K562 (cell line): Measurements from ENCODE around the gene SLC26A2. TPM values are rescaled to one million over a fixed set of nuclear protein-coding genes. Genes with fewer than 3 reads are reported as not detected.

ENCODE experiments used
- ATF1 ChIP-seq, 2 experiments: fragments of 450-650 bp in 1 of 2; IDR thresholded peaks; 2 replicates each; pipeline ENCODE4 v1.6.1; 2016; ENCODE audit warnings: missing compliant biosample characterization in 1 of 2, missing genetic modification characterization in 1 of 2
- ATF3 ChIP-seq, 2 experiments: fragments of 450-650 bp in 1 of 2; sonication (generic) in 1 of 2; formaldehyde crosslinking in 1 of 2; IDR thresholded peaks in 1 of 2; conservative IDR thresholded peaks in 1 of 2; 2 replicates each; pipeline versions ENCODE4 v1.6.1 to v1.8.1; 2016 to 2023; ENCODE audit warnings: mild to moderate bottlenecking in 2 of 2, moderate library complexity in 2 of 2, inconsistent platforms in 1 of 2, missing genetic modification reagents in 1 of 2
- CBFB ChIP-seq: sonication (generic); formaldehyde crosslinking; IDR thresholded peaks from 2 replicates; pipeline ENCODE4 v1.4.0; 2020; ENCODE audit warnings: mild to moderate bottlenecking, missing genetic modification reagents
- DPF2 ChIP-seq: fragments of 450-650 bp; IDR thresholded peaks from 2 replicates; pipeline ENCODE4 v1.6.1; 2016
- FOXJ3 ChIP-seq: sonication (generic); formaldehyde crosslinking; IDR thresholded peaks from 2 replicates; pipeline ENCODE4 v1.4.0; 2020; ENCODE audit warnings: mild to moderate bottlenecking, missing genetic modification reagents
- MCM2 ChIP-seq: fragments of 450-650 bp; IDR thresholded peaks from 2 replicates; pipeline ENCODE4 v1.6.1; 2017; ENCODE audit warnings: low read depth, mild to moderate bottlenecking
- MECOM ChIP-seq: fragments of 250-450 bp; sonication (Bioruptor Pico); IDR thresholded peaks from 2 replicates; pipeline ENCODE4 v1.8.0; 2022; ENCODE audit warnings: inconsistent platforms
- MTA3 ChIP-seq: fragments of 450-650 bp; formaldehyde crosslinking; IDR thresholded peaks from 2 replicates; pipeline ENCODE4 v1.6.1; 2017; ENCODE audit warnings: mild to moderate bottlenecking, borderline replicate concordance
- NRF1 ChIP-seq, 2 experiments: fragments of 450-650 bp; IDR thresholded peaks in 1 of 2; conservative IDR thresholded peaks in 1 of 2; 2 replicates each; pipeline ENCODE4 v1.6.1; 2014; ENCODE audit warnings: mild to moderate bottlenecking in 2 of 2
- RAD21 ChIP-seq, 2 experiments: fragments of 250-450 bp in 1 of 2; fragments of 450-650 bp in 1 of 2; sonication (Bioruptor Pico) in 1 of 2; formaldehyde crosslinking in 1 of 2; IDR thresholded peaks in 1 of 2; conservative IDR thresholded peaks in 1 of 2; 2 replicates each; pipeline versions ENCODE4 v1.4.0 to v1.8.0; 2020 to 2022; ENCODE audit warnings: mild to moderate bottlenecking in 2 of 2, moderate library complexity in 1 of 2
- RHOXF2B ChIP-seq: fragments of 250-450 bp; sonication (Bioruptor Pico); conservative IDR thresholded peaks from 2 replicates; pipeline ENCODE4 v1.5.1; 2021
- SRSF1 ChIP-seq: fragments of 200-400 bp; formaldehyde crosslinking; IDR thresholded peaks from 2 replicates; pipeline ENCODE4 v1.6.1; 2017; ENCODE audit warnings: mild to moderate bottlenecking, low read depth, low read length, moderate library complexity
- TBL1XR1 ChIP-seq, 2 experiments: IDR thresholded peaks; 2 replicates each; pipeline ENCODE4 v1.6.1; 2012; ENCODE audit warnings: improper control_type of control experiment in 2 of 2, low read length in 2 of 2, mild to moderate bottlenecking in 1 of 2
- ZNF224 ChIP-seq: sonication (generic); formaldehyde crosslinking; IDR thresholded peaks from 2 replicates; pipeline ENCODE4 v1.8.0; 2022; ENCODE audit warnings: mild to moderate bottlenecking, missing genetic modification reagents
- ZNF639 ChIP-seq, 2 experiments: fragments of 200-800 bp in 1 of 2; sonication (Bioruptor generic) in 1 of 2; sonication (generic) in 1 of 2; formaldehyde crosslinking in 1 of 2; IDR thresholded peaks in 1 of 2; conservative IDR thresholded peaks in 1 of 2; 2 replicates each; pipeline versions ENCODE4 v1.5.0 to v1.6.1; 2016 to 2020; ENCODE audit warnings: missing compliant biosample characterization in 1 of 2, missing genetic modification characterization in 1 of 2, missing genetic modification reagents in 1 of 2
- polyA plus RNA-seq, 8 experiments: library from polyadenylated mRNA; depleted of rRNA in 4 of 8; stranded (reverse) in 5 of 8; unstranded in 3 of 8; fragments of >200 nt; fragmentation: Nextera tagmentation in 2 of 8; fragmentation: Illumina TruSeq in 1 of 8; extraction: Ambion mirVana in 2 of 8; extraction: Trizol in 1 of 8; gene quantifications; 2 replicates each; pipeline versions ENCODE4 v1.2.1 to v1.2.3, GENCODE V29; 2011 to 2014; ENCODE audit warnings: inconsistent platforms in 1 of 8, missing spikeins in 1 of 8
- total RNA-seq, 7 experiments: library from RNA; depleted of rRNA in 6 of 7; stranded (reverse); fragments of >200 nt in 6 of 7; fragmentation: Illumina TruSeq in 2 of 7; extraction: Trizol in 2 of 7; gene quantifications; 2 replicates each; pipeline versions ENCODE4 v1.2.1 to v1.2.3, GENCODE V29; 2011 to 2021; ENCODE audit warnings: low replicate concordance in 1 of 7
- TF ChIP-seq, protein P1 (sequence below): sonication (generic); formaldehyde crosslinking; IDR thresholded peaks from 2 replicates; pipeline ENCODE4 v1.8.0; 2022; ENCODE audit warnings: mild to moderate bottlenecking, missing genetic modification reagents, borderline replicate concordance
- TF ChIP-seq, protein P2 (sequence below): IDR thresholded peaks from 2 replicates; pipeline ENCODE4 v1.6.1; 2011; ENCODE audit warnings: borderline replicate concordance, low read depth, mild to moderate bottlenecking, moderate library complexity, low read length; ENCODE audit not compliant: insufficient read depth, poor library complexity, severe bottlenecking
- TF ChIP-seq, protein P3 (sequence below): conservative IDR thresholded peaks from 2 replicates; pipeline ENCODE4 v1.6.1; 2011; ENCODE audit warnings: low read depth, mild to moderate bottlenecking, low read length; ENCODE audit not compliant: control insufficient read depth

SLC26A2 gene
- total and polyA plus RNA-seq, 9 of the 15 experiments (the other 6 are each of a cell fraction or from before 2014, with no cell fraction given) = 1.1 to 6.3 (median 3.6) TPM

DNA sequence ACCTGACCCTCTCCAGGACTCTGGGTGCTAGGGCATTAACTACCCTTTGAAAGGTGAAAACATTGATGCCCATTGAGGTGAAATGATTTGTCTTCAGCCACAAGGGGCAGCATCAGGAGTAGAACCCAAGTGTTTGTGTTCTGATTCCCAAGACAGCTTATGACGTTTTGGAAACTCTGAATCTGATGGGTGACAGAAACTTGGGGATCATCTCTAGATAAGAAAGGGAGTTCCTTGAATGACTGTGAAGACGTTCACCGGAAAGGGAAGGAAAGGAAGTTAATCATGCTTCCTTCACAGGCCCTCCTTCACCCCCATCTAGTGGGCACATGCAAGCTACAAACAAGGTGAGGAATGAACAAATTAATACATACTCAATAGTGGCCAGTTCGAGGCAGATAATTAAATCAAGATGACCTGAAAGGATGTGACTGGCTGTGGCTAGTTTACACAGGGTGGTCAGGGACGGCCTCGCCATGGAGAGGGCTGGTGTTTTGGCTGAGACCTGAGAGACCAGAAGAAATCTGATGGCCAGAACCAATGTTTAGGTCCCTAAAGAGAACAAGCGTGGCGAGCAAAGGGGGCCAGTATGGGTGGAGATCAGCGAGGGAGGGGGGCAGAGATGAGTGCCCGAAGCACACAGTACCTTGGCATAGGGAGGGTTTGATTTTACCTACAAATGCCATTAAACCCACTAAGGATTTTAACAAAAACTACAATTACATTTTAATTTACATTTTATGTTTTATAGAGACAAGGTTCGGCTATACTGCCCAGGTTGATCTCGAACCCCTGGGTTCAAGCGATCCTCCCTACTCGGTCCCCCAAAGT lies 937 bp upstream of the SLC26A2 start (continued):
- no peak for TF ChIP-seq ZNF639 (CRISPR knock-in tag; conservative IDR thresholded peaks at IDR 0.05 in 1 of 2, IDR thresholded peaks at IDR 0.05 in 1 of 2)
- no peak for TF ChIP-seq CBFB (CRISPR knock-in tag)
- TF ChIP-seq RAD21 (CRISPR knock-in tag; conservative IDR thresholded peaks at IDR 0.05 in 1 of 2, IDR thresholded peaks at IDR 0.05 in 1 of 2) = peak; percentile 86 to 87
- TF ChIP-seq, protein P1, sequence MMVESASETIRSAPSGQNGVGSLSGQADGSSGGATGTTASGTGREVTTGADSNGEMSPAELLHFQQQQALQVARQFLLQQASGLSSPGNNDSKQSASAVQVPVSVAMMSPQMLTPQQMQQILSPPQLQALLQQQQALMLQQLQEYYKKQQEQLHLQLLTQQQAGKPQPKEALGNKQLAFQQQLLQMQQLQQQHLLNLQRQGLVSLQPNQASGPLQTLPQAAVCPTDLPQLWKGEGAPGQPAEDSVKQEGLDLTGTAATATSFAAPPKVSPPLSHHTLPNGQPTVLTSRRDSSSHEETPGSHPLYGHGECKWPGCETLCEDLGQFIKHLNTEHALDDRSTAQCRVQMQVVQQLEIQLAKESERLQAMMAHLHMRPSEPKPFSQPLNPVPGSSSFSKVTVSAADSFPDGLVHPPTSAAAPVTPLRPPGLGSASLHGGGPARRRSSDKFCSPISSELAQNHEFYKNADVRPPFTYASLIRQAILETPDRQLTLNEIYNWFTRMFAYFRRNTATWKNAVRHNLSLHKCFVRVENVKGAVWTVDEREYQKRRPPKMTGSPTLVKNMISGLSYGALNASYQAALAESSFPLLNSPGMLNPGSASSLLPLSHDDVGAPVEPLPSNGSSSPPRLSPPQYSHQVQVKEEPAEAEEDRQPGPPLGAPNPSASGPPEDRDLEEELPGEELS (CRISPR knock-in tag) = no peak
- peak; percentile 80; the same call in 1 of the 2 replicates for TF ChIP-seq ATF3 (IDR thresholded peaks at IDR 0.05)
- no peak for TF ChIP-seq ATF3 (CRISPR knock-in tag; conservative IDR thresholded peaks at IDR 0.05)
- TF ChIP-seq NRF1 (conservative IDR thresholded peaks at IDR 0.05 in 1 of 2, IDR thresholded peaks at IDR 0.05 in 1 of 2) = no peak
- TF ChIP-seq, protein P2, sequence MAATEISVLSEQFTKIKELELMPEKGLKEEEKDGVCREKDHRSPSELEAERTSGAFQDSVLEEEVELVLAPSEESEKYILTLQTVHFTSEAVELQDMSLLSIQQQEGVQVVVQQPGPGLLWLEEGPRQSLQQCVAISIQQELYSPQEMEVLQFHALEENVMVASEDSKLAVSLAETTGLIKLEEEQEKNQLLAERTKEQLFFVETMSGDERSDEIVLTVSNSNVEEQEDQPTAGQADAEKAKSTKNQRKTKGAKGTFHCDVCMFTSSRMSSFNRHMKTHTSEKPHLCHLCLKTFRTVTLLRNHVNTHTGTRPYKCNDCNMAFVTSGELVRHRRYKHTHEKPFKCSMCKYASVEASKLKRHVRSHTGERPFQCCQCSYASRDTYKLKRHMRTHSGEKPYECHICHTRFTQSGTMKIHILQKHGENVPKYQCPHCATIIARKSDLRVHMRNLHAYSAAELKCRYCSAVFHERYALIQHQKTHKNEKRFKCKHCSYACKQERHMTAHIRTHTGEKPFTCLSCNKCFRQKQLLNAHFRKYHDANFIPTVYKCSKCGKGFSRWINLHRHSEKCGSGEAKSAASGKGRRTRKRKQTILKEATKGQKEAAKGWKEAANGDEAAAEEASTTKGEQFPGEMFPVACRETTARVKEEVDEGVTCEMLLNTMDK = no peak
- TF ChIP-seq ZNF224 (CRISPR knock-in tag) = no peak
- peak; percentile 58; the same call in 1 of the 2 replicates for TF ChIP-seq MTA3
- TF ChIP-seq SRSF1 = no peak
- no peak for TF ChIP-seq RHOXF2B (CRISPR knock-in tag)
- TF ChIP-seq MCM2 = no peak
- peak; percentile 64 for TF ChIP-seq DPF2
- TF ChIP-seq MECOM = peak; percentile 69; the same call in 1 of the 2 replicates
- no peak for TF ChIP-seq ATF1 (CRISPR knock-in tag; IDR thresholded peaks at IDR 0.05)
- peak; percentile 90 for TF ChIP-seq ATF1 (tag; IDR thresholded peaks at IDR 0.05)
- TF ChIP-seq, protein P3, sequence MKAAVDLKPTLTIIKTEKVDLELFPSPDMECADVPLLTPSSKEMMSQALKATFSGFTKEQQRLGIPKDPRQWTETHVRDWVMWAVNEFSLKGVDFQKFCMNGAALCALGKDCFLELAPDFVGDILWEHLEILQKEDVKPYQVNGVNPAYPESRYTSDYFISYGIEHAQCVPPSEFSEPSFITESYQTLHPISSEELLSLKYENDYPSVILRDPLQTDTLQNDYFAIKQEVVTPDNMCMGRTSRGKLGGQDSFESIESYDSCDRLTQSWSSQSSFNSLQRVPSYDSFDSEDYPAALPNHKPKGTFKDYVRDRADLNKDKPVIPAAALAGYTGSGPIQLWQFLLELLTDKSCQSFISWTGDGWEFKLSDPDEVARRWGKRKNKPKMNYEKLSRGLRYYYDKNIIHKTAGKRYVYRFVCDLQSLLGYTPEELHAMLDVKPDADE = no peak
- no peak for TF ChIP-seq FOXJ3 (CRISPR knock-in tag)
- no peak for TF ChIP-seq TBL1XR1 (IDR thresholded peaks at IDR 0.05; ENCODE audit: low read length in 2 of 2)
